ENCODE data around the gene GBP2.

The GBP2 gene

GRCh38 chr1:89104687-89105086 lies 21.2 kb downstream of the GBP2 start:
- Histone ChIP-seq H3K36me3 (ENCODE audit: control insufficient read depth in 2 of 2, insufficient read depth in 1 of 2, low read length in 2 of 2) (peaks cover 0 to 6% of the 10 kb centered on the region in 2 experiments; a peak in 1 of 3 replicates), H3K4me1 (ENCODE audit: control insufficient read depth, insufficient read depth, low read length) (no peaks in the 10 kb centered on the region), H3K4me3 (ENCODE audit: low read depth, low read length) (no peak overlapping the region), H3K9me3 (ENCODE audit: control insufficient read depth, insufficient read depth, low read depth, low read length) (no peaks in the 10 kb centered on the region), H3K27ac (ENCODE audit: extremely low read depth, low read depth, low read length) (no peak overlapping the region)
- POLR2A ChIA-PET, result no interaction called here
- no peak for TF ChIP-seq ZNF155 (tag by site-specific recombination; IDR thresholded peaks at IDR 0.05)
- TF ChIP-seq ZNF174 (tag by site-specific recombination; IDR thresholded peaks at IDR 0.05), result no peak
- TF ChIP-seq ZNF433 (tag by site-specific recombination; IDR thresholded peaks at IDR 0.05; ENCODE audit: low read depth), result no peak
- TF ChIP-seq ZFP3 (tag by site-specific recombination; IDR thresholded peaks at IDR 0.05; ENCODE audit: low read depth), result no peak
- TF ChIP-seq, protein P1, sequence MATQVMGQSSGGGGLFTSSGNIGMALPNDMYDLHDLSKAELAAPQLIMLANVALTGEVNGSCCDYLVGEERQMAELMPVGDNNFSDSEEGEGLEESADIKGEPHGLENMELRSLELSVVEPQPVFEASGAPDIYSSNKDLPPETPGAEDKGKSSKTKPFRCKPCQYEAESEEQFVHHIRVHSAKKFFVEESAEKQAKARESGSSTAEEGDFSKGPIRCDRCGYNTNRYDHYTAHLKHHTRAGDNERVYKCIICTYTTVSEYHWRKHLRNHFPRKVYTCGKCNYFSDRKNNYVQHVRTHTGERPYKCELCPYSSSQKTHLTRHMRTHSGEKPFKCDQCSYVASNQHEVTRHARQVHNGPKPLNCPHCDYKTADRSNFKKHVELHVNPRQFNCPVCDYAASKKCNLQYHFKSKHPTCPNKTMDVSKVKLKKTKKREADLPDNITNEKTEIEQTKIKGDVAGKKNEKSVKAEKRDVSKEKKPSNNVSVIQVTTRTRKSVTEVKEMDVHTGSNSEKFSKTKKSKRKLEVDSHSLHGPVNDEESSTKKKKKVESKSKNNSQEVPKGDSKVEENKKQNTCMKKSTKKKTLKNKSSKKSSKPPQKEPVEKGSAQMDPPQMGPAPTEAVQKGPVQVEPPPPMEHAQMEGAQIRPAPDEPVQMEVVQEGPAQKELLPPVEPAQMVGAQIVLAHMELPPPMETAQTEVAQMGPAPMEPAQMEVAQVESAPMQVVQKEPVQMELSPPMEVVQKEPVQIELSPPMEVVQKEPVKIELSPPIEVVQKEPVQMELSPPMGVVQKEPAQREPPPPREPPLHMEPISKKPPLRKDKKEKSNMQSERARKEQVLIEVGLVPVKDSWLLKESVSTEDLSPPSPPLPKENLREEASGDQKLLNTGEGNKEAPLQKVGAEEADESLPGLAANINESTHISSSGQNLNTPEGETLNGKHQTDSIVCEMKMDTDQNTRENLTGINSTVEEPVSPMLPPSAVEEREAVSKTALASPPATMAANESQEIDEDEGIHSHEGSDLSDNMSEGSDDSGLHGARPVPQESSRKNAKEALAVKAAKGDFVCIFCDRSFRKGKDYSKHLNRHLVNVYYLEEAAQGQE (tag by site-specific recombination; IDR thresholded peaks at IDR 0.05), result no peak
- no peak for TF ChIP-seq HOXA7 (CRISPR knock-in tag; IDR thresholded peaks at IDR 0.05; ENCODE audit: borderline replicate concordance)
- TF ChIP-seq ZNF514 (tag by site-specific recombination; IDR thresholded peaks at IDR 0.05), result no peak
- TF ChIP-seq ZNF324 (tag by site-specific recombination; IDR thresholded peaks at IDR 0.05), result no peak
- TF ChIP-seq KLF1 (tag by site-specific recombination; IDR thresholded peaks at IDR 0.05), result no peak
- no peak for TF ChIP-seq ZNF544 (tag by site-specific recombination; IDR thresholded peaks at IDR 0.05)
- TF ChIP-seq SP7 (tag by site-specific recombination; IDR thresholded peaks at IDR 0.05), result no peak
- no peak for TF ChIP-seq SALL2 (tag by site-specific recombination; IDR thresholded peaks at IDR 0.05; ENCODE audit: borderline replicate concordance)
- TF ChIP-seq, protein P2, sequence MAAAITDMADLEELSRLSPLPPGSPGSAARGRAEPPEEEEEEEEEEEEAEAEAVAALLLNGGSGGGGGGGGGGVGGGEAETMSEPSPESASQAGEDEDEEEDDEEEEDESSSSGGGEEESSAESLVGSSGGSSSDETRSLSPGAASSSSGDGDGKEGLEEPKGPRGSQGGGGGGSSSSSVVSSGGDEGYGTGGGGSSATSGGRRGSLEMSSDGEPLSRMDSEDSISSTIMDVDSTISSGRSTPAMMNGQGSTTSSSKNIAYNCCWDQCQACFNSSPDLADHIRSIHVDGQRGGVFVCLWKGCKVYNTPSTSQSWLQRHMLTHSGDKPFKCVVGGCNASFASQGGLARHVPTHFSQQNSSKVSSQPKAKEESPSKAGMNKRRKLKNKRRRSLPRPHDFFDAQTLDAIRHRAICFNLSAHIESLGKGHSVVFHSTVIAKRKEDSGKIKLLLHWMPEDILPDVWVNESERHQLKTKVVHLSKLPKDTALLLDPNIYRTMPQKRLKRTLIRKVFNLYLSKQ (tag by site-specific recombination; IDR thresholded peaks at IDR 0.05; ENCODE audit: borderline replicate concordance), result no peak
- CTCF ChIA-PET, result no interaction called here

- Histone ChIP-seq H3K27ac (ENCODE audit: extremely low read depth, low read depth, low read length) (no peak overlapping the region), H3K9me3 (ENCODE audit: control insufficient read depth, insufficient read depth, low read depth, low read length) (no peaks in the 10 kb centered on the region), H3K4me3 (ENCODE audit: low read depth, low read length) (no peak overlapping the region), H3K4me1 (ENCODE audit: control insufficient read depth, insufficient read depth, low read length) (no peaks in the 10 kb centered on the region), H3K36me3 (ENCODE audit: control insufficient read depth in 2 of 2, insufficient read depth in 1 of 2, low read length in 2 of 2) (peaks cover 0 to under 1% of the 10 kb centered on the region in 2 experiments; a peak in 1 of 3 replicates)
- POLR2A ChIA-PET, result no interaction called here
- CTCF ChIA-PET, result no interaction called here
- TF ChIP-seq, protein P3, sequence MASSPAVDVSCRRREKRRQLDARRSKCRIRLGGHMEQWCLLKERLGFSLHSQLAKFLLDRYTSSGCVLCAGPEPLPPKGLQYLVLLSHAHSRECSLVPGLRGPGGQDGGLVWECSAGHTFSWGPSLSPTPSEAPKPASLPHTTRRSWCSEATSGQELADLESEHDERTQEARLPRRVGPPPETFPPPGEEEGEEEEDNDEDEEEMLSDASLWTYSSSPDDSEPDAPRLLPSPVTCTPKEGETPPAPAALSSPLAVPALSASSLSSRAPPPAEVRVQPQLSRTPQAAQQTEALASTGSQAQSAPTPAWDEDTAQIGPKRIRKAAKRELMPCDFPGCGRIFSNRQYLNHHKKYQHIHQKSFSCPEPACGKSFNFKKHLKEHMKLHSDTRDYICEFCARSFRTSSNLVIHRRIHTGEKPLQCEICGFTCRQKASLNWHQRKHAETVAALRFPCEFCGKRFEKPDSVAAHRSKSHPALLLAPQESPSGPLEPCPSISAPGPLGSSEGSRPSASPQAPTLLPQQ (tag by site-specific recombination; IDR thresholded peaks at IDR 0.05), result no peak
- TF ChIP-seq, protein P4, sequence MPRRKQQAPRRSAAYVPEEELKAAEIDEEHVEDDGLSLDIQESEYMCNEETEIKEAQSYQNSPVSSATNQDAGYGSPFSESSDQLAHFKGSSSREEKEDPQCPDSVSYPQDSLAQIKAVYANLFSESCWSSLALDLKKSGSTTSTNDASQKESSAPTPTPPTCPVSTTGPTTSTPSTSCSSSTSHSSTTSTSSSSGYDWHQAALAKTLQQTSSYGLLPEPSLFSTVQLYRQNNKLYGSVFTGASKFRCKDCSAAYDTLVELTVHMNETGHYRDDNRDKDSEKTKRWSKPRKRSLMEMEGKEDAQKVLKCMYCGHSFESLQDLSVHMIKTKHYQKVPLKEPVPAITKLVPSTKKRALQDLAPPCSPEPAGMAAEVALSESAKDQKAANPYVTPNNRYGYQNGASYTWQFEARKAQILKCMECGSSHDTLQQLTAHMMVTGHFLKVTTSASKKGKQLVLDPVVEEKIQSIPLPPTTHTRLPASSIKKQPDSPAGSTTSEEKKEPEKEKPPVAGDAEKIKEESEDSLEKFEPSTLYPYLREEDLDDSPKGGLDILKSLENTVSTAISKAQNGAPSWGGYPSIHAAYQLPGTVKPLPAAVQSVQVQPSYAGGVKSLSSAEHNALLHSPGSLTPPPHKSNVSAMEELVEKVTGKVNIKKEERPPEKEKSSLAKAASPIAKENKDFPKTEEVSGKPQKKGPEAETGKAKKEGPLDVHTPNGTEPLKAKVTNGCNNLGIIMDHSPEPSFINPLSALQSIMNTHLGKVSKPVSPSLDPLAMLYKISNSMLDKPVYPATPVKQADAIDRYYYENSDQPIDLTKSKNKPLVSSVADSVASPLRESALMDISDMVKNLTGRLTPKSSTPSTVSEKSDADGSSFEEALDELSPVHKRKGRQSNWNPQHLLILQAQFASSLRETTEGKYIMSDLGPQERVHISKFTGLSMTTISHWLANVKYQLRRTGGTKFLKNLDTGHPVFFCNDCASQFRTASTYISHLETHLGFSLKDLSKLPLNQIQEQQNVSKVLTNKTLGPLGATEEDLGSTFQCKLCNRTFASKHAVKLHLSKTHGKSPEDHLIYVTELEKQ (tag by site-specific recombination; IDR thresholded peaks at IDR 0.05; ENCODE audit: borderline replicate concordance), result no peak
- TF ChIP-seq HOXA7 (CRISPR knock-in tag; IDR thresholded peaks at IDR 0.05; ENCODE audit: borderline replicate concordance) (no peak), SP3 (tag by site-specific recombination; IDR thresholded peaks at IDR 0.05) (no peak), ZNF354C (tag by site-specific recombination; IDR thresholded peaks at IDR 0.05; ENCODE audit: borderline replicate concordance, low read depth) (no peak)
These were observed 21.8 kb downstream of the GBP2 start for GRCh38 chr1:89104147-89104546.
